HFFc6 (cell line): ENCODE results near the gene RBM33. TPM values are rescaled to one million over a fixed set of nuclear protein-coding genes. Genes with fewer than 3 reads are reported as not detected.
"Not testable (repeated sequence)": the region's sequence is repeated elsewhere in the genome, so short reads cannot be mapped to it uniquely, and the experiment has no call there.

Experiments
- DNase-seq: peaks from one replicate; pipeline ENCODE4 v3.0.0-alpha.2; 2018
- H3K27ac Mint-ChIP-seq: 2 replicates; pipeline ENCODE4 v1.8.0; 2020; ENCODE audit warnings: mild to moderate bottlenecking, mixed read lengths
- H3K27me3 Mint-ChIP-seq: 2 replicates; pipeline ENCODE4 v1.8.0; 2021; ENCODE audit warnings: mild to moderate bottlenecking, moderate library complexity, mixed read lengths; ENCODE audit not compliant: insufficient read depth
- H3K36me3 Mint-ChIP-seq: 2 replicates; pipeline ENCODE4 v1.8.0; 2021; ENCODE audit warnings: low read depth, mixed read lengths
- H3K4me1 Mint-ChIP-seq: 2 replicates; pipeline ENCODE4 v1.8.0; 2020; ENCODE audit warnings: low read depth, mixed read lengths
- H3K4me3 Mint-ChIP-seq: 2 replicates; pipeline ENCODE4 v1.8.0; 2020; ENCODE audit warnings: mild to moderate bottlenecking, moderate library complexity, mixed read lengths
- H3K9me3 Mint-ChIP-seq: 2 replicates; pipeline ENCODE4 v1.8.0; 2020; ENCODE audit warnings: mild to moderate bottlenecking, mixed read lengths
- total RNA-seq, 6 experiments: library from RNA; stranded (reverse); fragmentation: NEBNext Ultra II Directional; extraction: Animal tissue kit (Norgen Biotek cat#: 25700); gene quantifications; 2 replicates in 1 of 6; 3 replicates in 5 of 6; pipeline ENCODE4 v1.2.3, GENCODE V29; 2021
- TF ChIP-seq, protein P1 (sequence below): fragments of 200-600 bp; sonication (generic); IDR thresholded peaks from 2 replicates; pipeline ENCODE4 v1.5.0; 2021; ENCODE audit warnings: antibody characterized with exemption, mild to moderate bottlenecking

Gene RBM33
- total RNA-seq, 6 experiments from 2014 or later, result 31.5 to 38.9 (median 34.5) TPM

DNA sequence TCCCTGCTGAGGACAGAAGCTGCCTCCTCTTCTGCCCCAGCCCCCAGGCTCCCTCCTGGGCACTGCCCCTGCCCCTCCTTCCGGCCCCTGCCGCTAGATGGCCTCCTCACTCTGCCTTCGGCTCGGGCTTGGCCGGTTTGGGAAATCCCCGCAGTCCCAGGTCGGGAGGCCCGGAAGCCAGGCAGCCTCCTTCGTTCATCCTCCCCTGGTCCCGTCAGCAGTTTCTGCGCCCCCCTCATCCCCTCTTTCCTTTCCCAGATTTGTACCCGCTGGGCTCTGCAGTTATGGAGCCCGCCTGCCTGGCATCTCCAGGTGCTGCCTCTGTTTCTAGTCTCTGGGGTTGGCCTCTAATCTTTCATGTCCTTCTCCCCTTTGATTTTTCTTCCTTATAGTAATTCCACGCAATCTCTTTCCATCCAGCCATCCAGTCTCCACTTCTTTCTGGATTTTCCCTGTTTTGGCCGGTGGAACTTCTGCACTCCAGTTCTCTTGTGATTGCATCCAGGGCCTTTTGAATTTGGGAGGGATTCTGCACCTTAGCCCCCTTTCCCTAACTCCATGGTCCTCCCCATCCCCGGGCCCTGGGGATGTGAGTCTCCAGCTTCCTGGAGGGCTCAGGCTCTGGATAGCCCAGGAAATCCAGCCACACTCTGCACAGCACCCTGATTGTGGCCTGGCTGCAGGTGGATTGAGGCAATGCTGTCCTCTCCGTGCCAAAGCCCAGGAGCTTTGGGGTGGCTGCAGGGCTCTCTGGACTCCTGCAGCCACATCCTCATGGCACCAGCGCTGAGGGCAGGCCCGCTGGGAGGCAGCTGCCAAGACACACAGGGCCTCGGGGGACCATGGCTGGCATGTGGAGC, 171.1 kb downstream of the RBM33 start:
- Mint-ChIP-seq H3K27ac (no peak overlapping the region), H3K27me3 (peaks cover 32% of the 10 kb centered on the region), H3K36me3 (no peaks in the 10 kb centered on the region), H3K9me3 (no peaks in the 10 kb centered on the region), H3K4me3 (no peak overlapping the region), H3K4me1 (peaks cover 20% of the 10 kb centered on the region)
- TF ChIP-seq, protein P1, sequence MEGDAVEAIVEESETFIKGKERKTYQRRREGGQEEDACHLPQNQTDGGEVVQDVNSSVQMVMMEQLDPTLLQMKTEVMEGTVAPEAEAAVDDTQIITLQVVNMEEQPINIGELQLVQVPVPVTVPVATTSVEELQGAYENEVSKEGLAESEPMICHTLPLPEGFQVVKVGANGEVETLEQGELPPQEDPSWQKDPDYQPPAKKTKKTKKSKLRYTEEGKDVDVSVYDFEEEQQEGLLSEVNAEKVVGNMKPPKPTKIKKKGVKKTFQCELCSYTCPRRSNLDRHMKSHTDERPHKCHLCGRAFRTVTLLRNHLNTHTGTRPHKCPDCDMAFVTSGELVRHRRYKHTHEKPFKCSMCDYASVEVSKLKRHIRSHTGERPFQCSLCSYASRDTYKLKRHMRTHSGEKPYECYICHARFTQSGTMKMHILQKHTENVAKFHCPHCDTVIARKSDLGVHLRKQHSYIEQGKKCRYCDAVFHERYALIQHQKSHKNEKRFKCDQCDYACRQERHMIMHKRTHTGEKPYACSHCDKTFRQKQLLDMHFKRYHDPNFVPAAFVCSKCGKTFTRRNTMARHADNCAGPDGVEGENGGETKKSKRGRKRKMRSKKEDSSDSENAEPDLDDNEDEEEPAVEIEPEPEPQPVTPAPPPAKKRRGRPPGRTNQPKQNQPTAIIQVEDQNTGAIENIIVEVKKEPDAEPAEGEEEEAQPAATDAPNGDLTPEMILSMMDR, result peak; percentile 78
- DNase-seq, result peak; percentile 25

DNA sequence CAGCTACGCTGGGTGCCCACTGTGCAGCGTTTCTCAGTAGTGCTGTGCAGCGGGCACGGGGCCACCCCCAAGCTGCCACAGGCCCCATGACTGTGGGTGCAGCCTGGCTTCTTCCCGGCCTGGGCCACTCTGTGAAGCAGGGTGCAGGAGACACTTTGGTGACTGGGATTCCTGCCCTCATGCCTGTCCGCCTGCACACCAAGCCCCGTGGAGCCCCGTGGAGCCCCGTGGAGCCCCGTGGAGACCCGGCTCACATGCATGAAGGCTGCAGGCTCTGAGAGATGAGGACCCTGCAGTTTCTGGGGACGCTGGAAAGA, 171.7 kb downstream of the RBM33 start:
- DNase-seq, result no peak
- H3K4me1 Mint-ChIP-seq, result peaks cover 16% of the 10 kb centered on the region
- H3K36me3 Mint-ChIP-seq, result no peaks in the 10 kb centered on the region
- H3K27ac Mint-ChIP-seq, result no peak overlapping the region
- TF ChIP-seq, protein P1, result no peak
- no peak overlapping the region for H3K4me3 Mint-ChIP-seq
- peaks cover 33% of the 10 kb centered on the region for H3K27me3 Mint-ChIP-seq
- H3K9me3 Mint-ChIP-seq, result no peaks in the 10 kb centered on the region

DNA sequence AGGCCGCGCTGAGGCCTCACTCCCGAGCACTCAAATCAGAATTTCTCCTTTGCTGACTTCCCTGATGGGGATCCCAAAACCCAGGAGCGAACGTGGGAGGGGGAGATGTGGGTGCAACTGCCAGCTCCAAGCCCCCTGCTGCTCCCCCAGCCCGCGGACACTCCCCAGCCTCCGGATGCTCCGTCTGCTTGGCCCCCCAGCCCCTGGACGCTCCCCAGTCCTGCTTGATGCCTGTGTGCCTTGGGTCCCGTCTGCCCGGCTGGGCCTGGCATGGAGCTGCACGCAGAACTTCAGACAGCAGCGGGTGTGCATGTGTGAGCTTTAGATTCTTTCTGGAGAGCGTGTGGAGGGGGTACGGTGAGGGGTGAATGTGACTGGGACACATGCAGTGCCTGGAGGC, 172.5 kb downstream of the RBM33 start:
- no peak for DNase-seq
- TF ChIP-seq, protein P1, result no peak
- no peaks in the 10 kb centered on the region for H3K36me3 Mint-ChIP-seq
- H3K9me3 Mint-ChIP-seq, result no peaks in the 10 kb centered on the region
- peaks cover 35% of the 10 kb centered on the region for H3K27me3 Mint-ChIP-seq
- H3K27ac Mint-ChIP-seq, result no peak overlapping the region
- peaks cover 9% of the 10 kb centered on the region for H3K4me1 Mint-ChIP-seq
- H3K4me3 Mint-ChIP-seq, result no peak overlapping the region

DNA sequence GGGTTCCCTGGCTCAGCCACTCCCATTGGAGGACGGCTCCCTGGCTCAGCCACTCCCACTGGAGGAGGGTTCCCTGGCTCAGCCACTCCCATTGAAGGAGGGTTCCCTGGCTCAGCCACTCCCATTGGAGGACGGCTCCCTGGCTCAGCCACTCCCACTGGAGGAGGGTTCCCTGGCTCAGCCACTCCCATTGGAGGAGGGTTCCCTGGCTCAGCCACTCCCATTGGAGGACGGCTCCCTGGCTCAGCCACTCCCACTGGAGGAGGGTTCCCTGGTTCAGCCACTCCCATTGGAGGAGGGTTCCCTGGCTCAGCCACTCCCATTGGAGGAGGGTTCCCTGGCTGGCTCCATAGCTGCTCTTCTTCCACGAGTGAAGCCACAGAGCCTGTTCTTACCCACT, 173.1 kb downstream of the RBM33 start:
- not testable (repeated sequence) for H3K27ac Mint-ChIP-seq, DNase-seq, H3K4me1 Mint-ChIP-seq, H3K9me3 Mint-ChIP-seq, H3K36me3 Mint-ChIP-seq, H3K4me3 Mint-ChIP-seq
- H3K27me3 Mint-ChIP-seq, result peaks cover 32% of the 10 kb centered on the region

DNA sequence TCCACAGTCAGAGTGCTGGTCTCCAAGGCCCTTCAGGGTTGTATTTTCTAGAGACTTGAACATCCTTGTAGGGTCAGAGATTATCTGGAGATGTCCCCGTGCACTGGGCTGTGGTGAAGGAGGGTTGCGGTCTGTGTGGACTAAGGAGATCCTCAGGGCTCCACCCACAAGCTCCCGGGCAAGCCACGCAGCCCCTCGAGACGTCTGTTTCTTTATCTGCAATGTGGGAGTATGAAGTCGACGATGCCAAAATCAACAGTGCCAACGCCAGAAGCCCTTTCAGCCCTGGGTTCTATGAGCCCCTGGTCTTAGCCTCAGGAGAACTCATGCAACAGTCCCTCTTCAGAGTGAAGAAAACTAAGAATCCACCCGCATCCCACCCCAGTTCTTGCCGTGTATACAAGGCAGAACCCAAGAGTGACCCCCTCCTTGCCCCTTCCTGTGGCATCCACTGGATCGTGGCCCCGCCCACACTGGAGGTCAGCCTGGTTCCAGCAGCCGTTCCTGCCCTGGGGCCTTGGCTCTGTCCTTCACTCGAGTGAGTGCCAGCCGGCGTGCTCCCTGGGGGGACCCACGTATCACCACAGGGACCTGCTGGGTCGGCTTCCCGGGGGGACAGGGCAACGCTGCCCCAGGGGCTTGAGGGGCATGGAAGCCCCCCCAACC, 173.8 kb downstream of the RBM33 start:
- no peaks in the 10 kb centered on the region for H3K36me3 Mint-ChIP-seq
- H3K27me3 Mint-ChIP-seq, result peaks cover 28% of the 10 kb centered on the region
- H3K9me3 Mint-ChIP-seq, result no peaks in the 10 kb centered on the region
- H3K4me1 Mint-ChIP-seq, result 0 out of 2 replicates have a peak, but pooled peaks cover 5% of the 10 kb centered on the region
- no peak for DNase-seq
- TF ChIP-seq, protein P1, result no peak
- no peak overlapping the region for H3K4me3 Mint-ChIP-seq
- no peak overlapping the region for H3K27ac Mint-ChIP-seq

DNA sequence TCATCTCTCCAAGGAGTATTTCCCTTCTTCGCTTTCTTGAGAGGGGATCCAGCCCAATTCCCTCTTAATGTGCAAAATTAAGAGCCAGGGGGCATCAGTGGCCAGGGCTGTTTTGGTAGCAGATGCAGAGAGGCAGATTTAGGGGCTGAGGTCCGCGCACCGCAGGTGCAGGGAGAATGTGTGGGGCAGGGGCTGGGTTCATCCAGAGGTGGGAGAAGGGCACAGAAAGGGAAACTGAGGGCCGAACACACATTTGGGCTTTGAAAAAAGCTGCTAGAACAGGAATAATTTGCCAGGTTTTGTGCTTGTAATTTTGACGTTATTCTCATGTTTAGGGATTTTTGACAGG, 174.3 kb downstream of the RBM33 start:
- H3K4me1 Mint-ChIP-seq, result 0 out of 2 replicates have a peak, but pooled peaks cover 5% of the 10 kb centered on the region
- no peak for DNase-seq
- TF ChIP-seq, protein P1, result no peak
- no peak overlapping the region for H3K27ac Mint-ChIP-seq
- H3K27me3 Mint-ChIP-seq, result peaks cover 23% of the 10 kb centered on the region
- no peaks in the 10 kb centered on the region for H3K9me3 Mint-ChIP-seq
- H3K36me3 Mint-ChIP-seq, result no peaks in the 10 kb centered on the region
- no peak overlapping the region for H3K4me3 Mint-ChIP-seq
